HG02943 (cell line): ENCODE results near the gene CMIP.

Source experiments
- ATAC-seq: cut with Tn5 transposase; IDR thresholded peaks from one replicate; pipeline ENCODE4 v1.9.1; 2021; ENCODE audit warnings: mild to moderate bottlenecking, low read depth, moderate library complexity; ENCODE audit not compliant: unreplicated experiment

CMIP gene

DNA sequence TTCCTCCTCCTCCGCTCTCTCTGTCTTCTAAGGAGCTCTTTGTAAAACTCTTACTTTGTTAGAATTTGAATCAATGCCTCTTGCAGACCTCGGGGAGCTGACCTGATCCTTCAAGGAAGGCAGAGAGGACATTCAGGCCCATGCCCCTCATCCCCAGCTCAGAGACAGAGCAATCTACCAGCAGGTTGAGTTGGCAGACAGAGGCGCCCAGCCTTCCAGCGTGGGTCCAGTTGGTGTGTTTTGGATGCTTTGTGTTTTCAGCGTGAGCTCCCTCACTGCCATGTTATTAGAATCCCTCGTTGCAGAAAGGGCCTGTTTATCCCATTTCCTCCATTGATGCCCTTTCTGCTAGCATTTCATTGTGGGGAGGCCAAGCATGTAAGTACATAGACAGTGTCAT is 167.1 kb downstream of the CMIP start:
- ATAC-seq: no peak

DNA sequence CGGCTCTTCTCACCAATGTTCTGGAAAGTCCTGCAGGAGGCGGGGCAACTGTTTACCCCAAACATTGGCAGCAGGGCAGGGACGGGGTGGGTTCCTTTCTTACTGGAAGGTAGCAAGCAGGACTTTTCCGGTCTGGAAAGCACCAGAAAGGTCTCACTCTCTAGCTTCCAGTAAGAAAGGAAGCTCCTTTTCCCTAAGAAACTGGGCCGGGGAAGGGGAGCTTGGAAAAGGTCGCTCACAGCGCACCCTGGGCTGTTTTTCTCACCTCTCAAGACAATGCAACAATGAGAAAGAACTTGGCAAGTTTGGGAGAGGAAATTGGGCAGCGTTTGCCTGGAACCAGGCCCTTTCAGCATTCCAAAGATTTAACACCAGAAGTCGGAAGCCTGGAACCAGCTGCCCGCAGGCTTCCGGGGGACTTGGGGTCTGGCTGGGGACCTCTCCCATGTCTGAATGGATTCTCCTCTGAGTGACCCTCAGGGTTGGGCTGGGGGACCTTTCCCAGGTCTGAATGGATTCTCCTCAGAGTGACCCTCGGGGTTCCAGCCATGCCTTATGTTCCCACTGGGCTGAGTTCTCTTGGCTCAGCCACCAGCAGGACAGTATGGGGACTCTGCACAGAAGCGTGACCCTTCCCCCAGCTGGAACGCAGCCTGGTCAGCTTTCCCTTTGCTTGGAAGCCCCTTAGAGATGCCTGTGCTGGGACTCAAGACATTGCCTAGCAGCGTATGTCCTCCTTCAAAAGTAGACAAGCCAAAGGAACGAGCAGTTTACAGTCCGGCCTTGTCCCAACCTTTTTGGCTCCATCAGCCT is 167.9 kb downstream of the CMIP start:
- no peak for ATAC-seq

DNA sequence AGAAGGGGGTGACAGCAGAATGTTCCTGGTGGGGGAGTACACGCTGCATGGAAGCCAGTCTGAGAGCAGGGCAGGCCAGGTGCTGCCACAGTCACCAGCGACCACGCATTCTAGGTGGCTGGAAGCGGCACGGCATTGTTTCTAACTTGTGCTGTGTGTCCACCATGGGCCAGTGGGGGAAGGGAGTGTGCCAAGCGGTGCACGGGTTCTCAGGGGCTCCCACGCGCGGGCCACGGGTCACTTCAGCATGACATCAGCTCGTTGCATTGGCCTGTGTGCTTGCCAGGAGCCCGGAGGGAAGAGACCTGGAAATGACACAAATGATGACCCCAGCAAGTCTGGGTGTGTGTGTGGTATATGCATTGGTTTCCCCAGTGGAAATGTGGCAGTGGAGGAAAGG is 169.6 kb downstream of the CMIP start:
- ATAC-seq: no peak

DNA sequence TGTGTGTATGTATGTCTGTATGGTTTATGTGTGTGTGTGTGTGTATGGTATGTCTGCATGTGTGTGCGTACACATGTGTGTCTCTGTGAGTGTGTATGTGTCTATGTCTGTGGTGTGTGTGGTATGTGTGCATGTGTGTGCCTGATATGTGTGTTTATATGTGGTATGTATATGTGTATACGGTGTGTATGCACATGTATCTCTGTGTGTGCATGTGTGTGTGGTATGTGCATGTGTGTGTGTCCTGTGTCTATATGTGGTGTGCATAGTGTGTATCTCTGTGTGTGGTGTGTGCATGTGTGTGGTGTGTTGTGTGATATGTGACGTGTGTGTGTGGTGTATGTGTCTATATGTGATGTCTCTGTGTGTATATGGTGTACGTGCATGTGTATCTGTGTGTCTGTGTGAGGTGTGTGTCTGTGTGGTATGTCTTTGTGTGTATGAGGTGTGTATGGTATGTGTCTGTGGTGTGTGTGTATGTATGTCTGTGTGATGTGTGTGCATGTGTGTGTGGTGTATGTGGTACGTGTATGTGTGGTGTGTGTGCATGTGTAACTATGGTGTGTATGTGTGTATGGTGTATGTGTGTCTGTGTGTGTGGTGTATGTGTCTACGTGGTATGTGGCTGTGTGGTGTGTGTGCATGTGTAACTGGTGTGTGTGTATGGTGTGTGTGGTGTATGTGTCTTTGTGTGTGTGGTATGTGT is 170.2 kb downstream of the CMIP start:
- ATAC-seq: no peak

DNA sequence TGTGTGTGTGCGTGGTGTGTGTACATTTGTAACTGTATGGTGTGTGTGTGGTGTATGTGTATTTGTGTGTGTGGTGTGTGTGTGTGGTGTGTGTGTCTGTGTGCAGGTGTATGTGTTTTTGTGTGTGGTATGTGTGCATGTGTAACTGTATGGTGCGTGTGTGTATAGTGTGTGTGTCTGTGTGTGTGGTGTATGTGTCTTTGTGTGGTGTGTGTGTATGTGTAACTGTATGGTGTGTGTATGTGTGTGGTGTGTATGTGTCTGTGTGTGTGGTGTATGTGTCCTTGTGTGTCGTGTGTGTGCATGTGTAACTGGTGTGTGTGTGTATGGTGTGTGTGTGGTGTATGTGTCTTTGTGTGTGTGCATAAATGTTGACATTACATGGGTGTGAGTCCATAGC is 170.8 kb downstream of the CMIP start:
- ATAC-seq: no peak

DNA sequence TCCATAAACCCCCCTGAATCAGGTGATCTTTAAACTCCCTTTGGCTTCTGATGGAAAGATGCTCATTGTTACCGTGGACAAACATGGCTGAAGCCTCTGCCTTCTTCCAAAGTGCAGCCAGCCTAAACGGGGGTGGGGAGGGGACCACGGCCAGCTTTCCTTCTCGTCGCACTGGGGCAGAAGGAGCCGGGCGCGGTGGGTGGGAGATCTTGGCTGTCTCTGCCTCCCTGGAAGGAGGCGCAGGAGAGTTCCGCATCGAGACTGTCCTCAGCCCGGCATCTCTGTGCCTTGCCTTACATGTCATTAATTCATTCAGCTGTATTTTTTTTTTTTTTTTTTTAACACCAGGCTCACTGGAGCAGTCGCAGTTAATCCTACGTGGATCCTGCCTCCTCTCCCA is 171.2 kb downstream of the CMIP start:
- ATAC-seq: no peak

DNA sequence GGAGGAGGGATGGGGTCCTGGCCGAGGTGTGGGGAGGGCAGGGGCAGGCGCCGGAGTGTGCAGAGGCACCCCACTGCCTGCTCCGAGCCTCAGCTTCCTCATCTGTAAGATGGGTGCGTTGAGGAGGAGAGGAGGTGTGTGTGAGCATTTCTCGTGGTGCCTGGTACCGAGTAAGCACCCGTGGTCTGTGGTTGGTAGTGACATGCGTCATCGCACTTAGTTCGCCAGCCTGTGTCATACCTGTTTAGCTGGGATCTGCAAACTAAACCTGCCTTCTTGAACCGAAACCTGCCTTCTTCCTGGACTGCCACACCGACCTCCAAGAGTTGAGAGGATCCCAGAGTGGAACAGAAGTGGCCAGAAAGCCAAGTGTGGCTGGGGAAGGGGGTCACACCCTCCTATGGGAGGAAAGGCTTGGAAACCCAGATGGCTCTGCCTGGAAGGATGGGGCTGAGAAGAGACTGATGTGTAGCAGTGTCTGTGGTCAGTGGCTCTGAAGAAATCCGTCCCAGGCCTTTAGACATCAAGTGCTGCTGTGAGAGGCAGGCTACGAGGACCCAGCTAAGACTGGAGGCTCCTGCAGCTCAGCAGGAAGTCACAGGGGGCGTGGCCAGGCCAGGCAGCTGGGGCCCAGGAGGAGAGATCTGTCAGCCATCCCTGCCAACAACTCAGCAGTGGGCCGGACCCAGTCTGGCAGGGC is 171.9 kb downstream of the CMIP start:
- peak; percentile 92 for ATAC-seq

DNA sequence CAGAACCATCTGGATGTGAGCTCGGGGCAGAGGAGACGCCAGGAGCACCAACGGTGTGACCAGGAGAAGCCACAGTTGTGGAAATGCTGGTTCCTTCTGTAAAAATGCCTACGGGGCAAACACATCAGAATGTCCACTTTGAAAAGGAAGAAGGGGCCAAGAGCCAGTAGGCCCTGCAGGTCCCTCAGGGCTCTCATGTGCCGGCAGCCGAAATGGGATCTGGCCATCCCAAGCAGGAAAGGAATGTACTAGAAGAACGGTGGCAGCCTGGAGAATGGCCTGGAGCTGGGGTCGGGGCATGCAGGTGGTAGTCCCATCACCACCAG is 172.4 kb downstream of the CMIP start:
- ATAC-seq: no peak

DNA sequence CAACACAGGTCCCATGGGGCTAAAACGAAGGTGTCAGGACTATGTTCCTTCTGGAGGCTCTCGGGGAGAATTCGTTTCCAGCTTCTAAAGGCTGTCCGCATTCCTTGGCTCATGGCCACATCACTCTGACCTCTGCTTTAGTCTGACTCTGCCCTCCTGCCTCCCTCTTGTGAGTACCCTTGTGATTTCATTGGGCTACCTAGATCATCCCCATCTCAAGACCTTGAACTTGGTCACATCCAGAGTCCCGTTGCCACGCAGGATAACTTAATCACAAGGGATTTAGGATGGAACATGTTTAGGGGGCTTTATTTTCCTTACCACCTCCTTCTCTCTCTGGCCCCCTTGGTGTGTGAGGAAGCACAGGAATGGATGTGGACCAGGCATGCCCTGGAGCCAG is 173.6 kb downstream of the CMIP start:
- ATAC-seq: no peak

DNA sequence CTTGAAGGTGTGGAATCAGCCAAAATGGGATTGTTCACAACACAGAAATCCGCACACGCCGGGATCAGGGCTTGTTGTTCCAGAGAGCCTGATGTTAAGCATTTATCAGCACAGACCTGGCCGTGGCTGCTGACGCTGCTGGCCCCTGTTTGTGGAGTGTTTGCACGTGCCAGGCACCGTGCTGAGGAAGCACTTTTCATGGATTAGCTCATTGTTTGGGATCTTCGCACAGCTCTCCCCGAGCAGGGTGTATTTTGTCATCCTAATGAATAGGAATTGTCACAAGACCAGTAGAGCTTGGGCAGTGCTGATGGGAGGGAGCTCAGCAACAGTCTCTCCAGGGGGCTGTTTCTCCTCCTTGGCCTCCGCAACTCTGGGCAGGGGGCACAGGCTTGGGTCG is 174.1 kb downstream of the CMIP start:
- ATAC-seq: no peak

DNA sequence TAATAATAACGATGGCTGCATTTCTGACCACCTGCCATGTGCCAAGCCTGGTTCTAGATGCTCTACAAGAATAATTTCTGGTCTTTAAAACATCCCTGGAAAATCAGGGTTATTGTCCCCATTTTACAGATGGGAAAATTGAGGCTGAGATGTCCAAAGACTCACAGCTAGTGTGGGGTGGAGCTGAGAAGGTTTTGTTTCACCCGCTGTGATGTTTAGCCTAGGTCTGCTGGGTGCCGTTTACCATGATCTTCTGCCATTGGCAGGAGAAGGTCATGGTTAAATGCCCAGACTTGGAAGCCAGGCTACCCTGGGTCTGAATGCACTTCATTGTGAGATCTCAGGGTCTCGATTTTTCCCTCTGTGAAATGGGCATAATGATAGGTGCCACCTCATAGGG is 175.4 kb downstream of the CMIP start:
- no peak for ATAC-seq

DNA sequence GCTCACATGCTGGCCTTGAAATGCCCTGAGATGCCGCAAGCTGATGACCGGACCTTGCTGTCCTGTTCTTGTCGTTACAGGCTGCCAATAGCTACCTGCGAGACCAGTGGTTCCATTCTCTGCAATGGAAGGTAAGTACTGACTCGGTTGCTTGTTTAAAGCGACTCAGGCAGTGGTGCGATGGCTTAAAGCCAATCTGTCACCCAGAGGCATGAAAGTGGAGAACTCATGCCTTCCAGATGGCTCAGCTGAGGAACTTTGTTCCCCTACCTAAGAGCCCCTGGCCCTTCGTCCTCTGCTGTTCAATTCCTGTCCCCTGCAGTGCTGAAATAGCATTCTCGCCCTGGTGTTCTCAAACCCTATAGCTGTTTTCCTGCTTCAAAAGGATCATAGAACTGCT is 176.2 kb downstream of the CMIP start:
- ATAC-seq: no peak

DNA sequence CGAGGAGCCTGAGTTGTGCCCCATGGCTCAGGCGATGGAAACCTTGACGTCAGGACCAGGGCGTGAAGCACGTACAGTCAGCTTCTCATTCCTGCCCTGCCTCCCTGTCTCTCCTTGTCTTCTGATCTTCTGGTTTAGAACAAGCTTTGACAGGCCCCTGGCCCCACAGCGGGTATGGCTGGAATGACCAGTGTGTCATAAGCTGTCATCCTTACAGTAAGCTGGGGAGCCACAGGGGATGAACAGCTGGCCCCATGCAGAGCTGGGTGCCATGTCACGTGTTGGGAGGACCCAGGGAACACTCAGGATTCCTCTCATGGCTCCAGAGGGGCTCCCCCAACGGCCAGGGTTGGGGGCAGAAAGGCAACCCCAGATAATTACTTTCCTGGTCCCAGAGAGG is 176.9 kb downstream of the CMIP start:
- ATAC-seq: no peak

DNA sequence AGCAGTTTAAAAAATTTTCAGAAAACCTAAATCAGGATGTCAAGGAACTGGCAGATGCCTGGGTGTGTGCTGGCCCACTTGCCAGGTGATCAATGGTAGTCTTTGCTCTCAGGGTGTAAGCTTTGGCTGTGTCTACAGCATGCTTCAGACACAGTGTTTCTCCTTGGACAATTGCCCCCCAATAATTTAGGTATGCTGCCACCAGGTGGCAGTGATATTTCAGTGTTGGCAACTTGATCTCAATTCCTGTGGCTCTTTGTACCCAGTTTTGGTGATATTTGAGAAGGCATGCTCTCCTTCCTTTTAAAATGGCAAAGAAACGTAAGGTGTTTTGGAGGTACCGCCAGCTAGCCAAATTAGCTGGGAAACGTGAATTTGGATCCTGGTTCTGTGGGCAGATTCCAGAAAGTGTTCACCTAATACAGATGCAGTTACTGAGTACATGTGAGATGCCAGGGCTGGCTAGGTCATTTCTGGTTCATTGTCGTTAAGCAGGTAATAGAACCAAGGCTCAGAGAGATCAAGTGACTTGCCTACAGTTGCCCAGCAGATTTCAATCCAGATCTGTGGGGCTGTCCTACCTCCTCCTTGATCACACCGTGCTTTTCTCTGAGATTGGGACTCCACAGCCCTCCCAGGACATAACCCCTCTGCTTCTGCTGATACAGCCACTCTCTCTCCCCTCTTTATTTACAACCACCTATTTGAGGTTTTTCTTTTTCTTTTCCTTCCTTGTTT is 178.9 kb downstream of the CMIP start:
- no peak for ATAC-seq

DNA sequence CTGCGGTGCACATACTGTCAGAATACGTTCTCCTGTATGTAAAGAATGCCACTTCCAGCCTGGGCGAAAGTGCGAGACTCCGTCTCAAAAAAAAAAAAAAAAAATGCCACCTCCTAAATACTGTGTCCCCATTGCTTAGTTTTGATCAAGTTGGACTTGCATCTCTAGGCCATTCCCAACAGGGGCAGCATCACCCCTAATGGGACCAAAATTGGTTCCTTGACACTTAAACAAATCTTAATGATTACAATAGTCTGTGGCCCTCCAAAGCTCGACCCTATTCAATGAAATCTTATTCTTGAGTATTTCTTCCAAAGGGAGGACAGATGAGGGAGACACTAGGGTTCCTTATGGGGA is 179.8 kb downstream of the CMIP start:
- no peak for ATAC-seq

DNA sequence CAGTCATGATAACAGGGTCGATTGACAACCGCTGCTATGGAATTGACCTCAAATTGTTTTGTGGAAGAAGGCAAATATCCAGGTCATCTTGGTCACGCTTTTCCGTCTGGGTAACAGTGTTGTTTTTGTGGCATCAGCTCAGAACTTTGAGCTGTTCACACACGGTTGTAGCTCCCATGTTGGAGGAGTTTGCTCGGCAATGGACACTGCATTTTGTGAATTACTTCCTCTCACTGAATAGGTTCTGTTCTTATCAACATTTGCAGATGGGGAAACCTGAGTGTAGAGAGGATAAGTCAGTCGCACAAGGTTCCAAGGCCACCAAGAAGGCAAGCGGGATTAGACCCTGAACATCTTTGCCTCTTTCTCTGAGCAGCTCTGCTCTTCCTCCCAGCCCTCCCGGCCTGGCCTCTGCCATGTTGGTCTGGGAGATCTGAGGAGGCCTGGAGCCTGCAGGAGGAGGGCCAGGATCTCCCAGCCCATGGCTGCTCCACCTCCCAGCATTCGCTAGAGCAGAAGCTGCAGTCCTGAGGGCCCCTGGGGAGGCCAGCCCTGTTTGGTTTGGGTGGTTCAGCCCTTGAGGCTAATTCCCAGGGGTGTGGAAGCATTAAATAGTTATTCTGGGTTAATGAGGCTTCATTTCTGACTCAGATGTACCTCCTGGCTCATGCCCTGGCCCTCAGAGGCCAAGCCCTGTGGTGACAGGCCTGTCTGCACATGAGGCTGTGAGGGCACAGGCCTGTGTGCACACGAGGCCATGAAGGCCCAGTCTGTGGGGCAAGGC is 180.3 kb downstream of the CMIP start:
- ATAC-seq: no peak

DNA sequence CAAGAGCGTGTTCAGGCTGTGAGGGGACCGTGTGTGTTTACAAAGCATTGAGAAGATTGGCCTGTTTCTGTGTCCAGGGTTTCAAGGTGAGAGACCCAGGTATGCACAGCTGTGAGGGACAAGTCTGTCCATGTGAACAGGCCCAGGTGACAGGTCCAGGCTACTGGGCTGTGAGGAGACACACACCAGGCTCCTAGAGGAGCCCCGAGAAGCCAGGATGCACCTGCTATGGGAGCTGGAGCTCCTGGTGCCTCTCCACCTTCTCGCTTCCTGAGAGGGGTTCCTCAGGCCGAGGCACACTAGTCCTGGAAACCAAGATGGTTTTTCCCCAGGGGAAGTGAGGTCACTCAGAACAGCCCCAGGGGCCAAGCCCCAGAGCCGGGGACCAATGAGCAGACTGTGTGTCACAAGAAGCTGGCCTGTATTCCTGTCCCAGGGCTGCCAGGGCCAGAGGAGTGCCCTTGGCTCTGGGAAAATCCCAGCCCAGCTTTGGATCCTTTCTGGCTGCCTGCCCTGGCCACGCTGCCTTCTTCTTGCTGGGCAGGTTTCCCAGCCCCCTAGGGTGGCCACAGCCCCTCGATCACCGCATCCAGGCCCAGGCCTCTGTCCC is 181.0 kb downstream of the CMIP start:
- ATAC-seq: no peak

DNA sequence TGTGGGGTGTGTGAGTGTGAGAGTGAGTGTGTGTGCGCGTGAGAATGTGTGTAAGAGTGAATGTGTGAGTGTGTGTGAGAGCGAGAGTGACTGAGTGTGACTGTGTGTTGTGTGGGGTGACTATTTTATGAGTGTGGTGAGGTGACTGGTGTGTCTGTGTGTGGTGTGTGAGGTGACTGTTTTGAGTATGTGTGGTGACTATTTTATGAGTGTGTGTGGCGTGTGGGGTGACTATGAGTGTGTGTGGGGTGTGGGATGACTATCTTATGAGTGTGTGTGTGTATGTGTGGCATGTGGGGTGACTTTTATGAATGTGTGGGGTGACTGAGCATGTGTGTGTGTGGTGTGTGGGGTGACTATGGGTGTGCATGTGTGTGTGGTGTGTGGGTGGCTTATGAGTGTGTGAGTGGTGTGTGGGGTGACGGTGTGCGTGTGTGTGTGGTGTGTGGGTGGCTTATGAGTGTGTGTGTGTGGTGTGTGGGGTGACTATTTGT is 181.6 kb downstream of the CMIP start:
- no peak for ATAC-seq

DNA sequence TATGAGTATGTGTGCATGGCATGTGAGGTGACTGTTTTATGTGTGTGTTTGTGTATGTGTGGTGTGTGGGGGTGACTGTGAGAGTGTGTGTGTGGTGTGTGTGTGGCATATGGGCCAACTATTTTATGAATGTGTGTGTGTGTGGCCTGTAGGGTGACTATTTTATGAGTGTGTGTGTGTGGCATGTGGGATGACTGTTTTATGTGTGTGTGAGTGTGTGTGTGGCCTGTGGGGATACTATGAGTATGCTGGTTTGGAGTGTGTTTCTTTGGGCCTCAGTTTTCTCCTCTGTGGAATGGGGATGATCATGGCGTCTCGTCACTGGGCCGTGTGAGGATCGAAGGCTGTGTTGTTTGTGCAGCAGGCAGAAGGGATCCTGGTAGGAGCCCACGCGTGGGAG is 182.4 kb downstream of the CMIP start:
- ATAC-seq: no peak

DNA sequence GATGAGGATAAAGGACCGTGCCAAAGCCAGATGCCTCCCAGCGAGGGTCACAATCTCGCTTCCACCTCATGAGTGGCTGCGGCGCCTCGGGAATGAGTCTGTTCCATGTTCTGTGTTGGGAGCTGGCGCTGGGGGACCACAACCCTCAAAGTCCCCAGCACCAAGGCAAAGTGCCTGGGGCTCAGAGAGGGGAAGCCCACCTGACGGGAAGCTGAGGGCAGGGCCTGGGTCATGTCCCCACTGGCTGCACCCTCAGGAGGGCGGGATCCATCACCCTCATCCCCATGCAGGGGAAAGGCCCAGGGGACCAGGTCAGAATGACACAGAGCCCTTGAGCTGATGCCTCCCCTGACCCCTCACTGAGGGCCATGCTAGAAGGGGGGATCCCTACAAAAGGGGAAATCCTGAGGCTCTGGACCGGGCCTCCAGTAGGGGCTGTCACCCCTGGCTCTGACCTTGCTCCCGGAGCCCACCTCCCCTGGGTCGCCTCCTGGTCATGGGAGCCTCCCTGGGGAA is 183.2 kb downstream of the CMIP start:
- ATAC-seq: no peak
